LNCaP clone FGC (cell line): ENCODE results near the gene PTBP1.
"Not testable (repeated sequence)": the region's sequence is repeated elsewhere in the genome, so short reads cannot be mapped to it uniquely, and the experiment has no call there.

ENCODE experiments used
- DNase-seq: peaks from one replicate; pipeline ENCODE4 v3.0.0-alpha.2; 2011; ENCODE audit warnings: low read depth
- H3K4me3 ChIP-seq: 2 replicates; pipeline ENCODE4 v1.5.1; 2011; ENCODE audit warnings: mild to moderate bottlenecking, low read depth, low read length, control low read depth
- CTCF ChIP-seq: IDR thresholded peaks from 2 replicates; pipeline ENCODE4 v1.5.1; 2012; ENCODE audit warnings: mild to moderate bottlenecking; ENCODE audit not compliant: control insufficient read depth, insufficient read depth; ENCODE audit errors: extremely low read depth

PTBP1 gene

GRCh38 chr19:815775-816499 is 18.7 kb downstream of the PTBP1 start:
- no peak for TF ChIP-seq CTCF
- no peak for DNase-seq
- H3K4me3 ChIP-seq, result no peak overlapping the region

GRCh38 chr19:816500-816857 is 19.2 kb downstream of the PTBP1 start:
- no peak overlapping the region for H3K4me3 ChIP-seq
- no peak for TF ChIP-seq CTCF
- no peak for DNase-seq

- not testable (repeated sequence) for DNase-seq, H3K4me3 ChIP-seq
Measured at GRCh38 chr19:820212-820611, 23.0 kb downstream of the PTBP1 start.

GRCh38 chr19:821231-821824 is 24.1 kb downstream of the PTBP1 start:
- DNase-seq, result no peak

GRCh38 chr19:821825-822503 is 24.7 kb downstream of the PTBP1 start, which contains the start of gene PLPPR3:
PLPPR3 (minus strand) TSS chr19:821955; CDS start chr19:821559, 396 bp downstream.
- no peak for TF ChIP-seq CTCF
- H3K4me3 ChIP-seq, result no peak within 1 kb of the TSS
- no peak for DNase-seq

More at GRCh38 chr19:821231-821824, 24.1 kb downstream of the PTBP1 start:
- TF ChIP-seq CTCF, result no peak
- no peak overlapping the region for H3K4me3 ChIP-seq

GRCh38 chr19:823565-824121 is 26.4 kb downstream of the PTBP1 start:
- no peak for TF ChIP-seq CTCF
- H3K4me3 ChIP-seq, result no peak overlapping the region
- no peak for DNase-seq

- H3K4me3 ChIP-seq, result no peak overlapping the region
- TF ChIP-seq CTCF, result no peak
- DNase-seq, result no peak
Measured at GRCh38 chr19:824885-825284, 27.6 kb downstream of the PTBP1 start.
